Inferior parietal cortex (tissue), 1 donor: ENCODE data around the gene FNIP1.
"Not testable (repeated sequence)": the region's sequence is repeated elsewhere in the genome, so short reads cannot be mapped to it uniquely, and the experiment has no call there.

ENCODE experiments used
- DNase-seq: peaks from one replicate; pipeline ENCODE4 v3.0.0-alpha.2; 2016; ENCODE audit errors: extremely low spot score

Gene FNIP1

DNA sequence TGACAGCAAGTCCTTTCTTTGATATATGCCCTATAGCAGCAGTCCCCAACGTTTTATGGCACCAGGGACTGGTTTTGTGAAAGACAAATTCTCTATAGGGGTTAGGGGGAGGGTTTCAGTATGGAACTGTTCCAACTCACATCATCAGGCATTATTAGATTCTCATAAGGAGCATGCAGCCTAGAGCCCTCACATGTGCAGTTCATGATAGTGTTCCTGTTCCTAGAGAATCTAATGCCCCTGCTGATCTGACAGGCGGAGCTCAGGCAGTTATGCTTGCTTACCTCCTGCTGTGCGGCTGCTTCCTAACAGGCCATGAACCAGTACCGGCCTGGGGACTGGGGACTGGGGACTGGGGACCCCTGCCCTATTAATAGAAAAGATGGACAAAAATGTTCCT is 159.1 kb downstream of the FNIP1 start:
- no peak for DNase-seq

- no peak for DNase-seq
These were observed 160.9 kb downstream of the FNIP1 start for GRCh38 chr5:131635684-131636572.

GRCh38 chr5:131634996-131635683 is 161.7 kb downstream of the FNIP1 start, which contains the start of gene RAPGEF6:
Gene RAPGEF6, minus strand, starts transcription at chr5:131635229. Its CDS starts 199 bp downstream, at chr5:131635030.
- peak; percentile 99 for DNase-seq

DNA sequence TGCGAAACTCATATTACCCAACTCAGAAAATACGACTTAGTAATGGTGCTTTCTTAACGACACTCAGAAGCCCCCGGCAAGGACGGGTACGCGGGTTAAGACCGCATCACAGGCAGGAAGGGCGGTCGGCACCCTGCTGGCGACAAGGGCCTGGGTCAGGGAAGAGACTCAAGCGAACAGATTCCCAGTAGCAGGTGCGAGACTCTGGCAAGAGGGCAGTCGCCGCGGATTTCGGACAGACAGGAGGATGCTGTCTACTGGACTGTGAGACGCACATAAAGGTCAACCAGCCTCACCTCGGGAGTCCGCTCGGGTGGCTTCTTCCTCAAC is 162.2 kb downstream of the FNIP1 start:
- no peak for DNase-seq

DNA sequence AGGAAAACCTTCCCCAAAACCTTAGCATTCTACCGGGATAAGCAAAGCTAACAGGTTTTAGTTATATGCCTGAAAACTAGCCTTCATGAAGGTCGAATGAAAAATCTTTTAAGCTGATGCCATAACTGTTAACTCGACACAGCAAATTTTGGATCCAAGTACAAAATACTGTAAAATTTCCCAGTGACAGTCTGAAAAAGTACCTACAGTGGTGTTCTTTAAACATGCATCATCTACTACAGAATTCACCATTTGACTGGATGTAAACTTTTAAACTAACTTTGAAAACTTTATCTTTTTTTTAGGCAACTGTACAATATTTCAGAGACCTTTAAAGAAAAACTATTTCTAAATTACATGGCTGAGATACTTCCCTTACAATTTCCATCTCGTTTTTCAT is 162.6 kb downstream of the FNIP1 start:
- DNase-seq, result peak; percentile 45

GRCh38 chr5:131633830-131634229 is 163.0 kb downstream of the FNIP1 start:
- DNase-seq, result no peak

- no peak for DNase-seq
These were observed 165.9 kb downstream of the FNIP1 start for GRCh38 chr5:131630963-131631350.

DNA sequence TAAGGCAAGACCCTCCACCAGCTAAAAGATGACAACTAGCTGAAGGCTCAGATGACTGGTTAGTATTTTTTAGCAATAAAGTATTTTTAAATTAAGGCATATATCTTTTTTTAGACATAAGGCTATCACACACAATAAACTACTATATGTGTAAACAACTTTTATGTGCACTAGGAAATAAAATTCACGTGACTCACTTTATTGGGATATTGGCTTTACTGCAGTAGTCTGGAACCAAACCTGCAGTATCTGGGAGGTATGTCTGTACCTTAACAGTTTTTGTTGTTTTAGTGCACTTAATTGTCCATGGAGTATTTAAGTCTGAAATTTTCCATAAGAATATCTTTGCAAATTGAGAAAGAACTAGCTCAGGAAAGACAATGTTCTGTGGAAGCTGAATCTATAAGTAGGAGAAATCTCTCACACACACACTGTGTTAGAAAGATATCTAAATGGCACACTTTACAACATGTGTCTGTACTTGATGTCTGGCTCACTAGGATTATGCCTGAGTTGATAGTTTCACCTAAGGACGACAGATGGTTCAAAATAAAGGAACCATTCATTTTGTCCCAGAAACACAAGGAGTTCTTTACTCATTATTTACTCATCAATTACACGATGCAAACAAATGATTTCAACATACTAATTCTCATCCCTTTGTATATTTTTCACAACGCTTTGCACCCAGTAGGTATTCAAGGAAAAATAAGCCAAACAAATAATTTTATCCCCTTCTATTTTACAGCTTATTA is 166.4 kb downstream of the FNIP1 start:
- DNase-seq, result no peak

- DNase-seq, result no peak
These were observed 167.8 kb downstream of the FNIP1 start for GRCh38 chr5:131628990-131629389.

GRCh38 chr5:131627207-131627865 is 169.5 kb downstream of the FNIP1 start:
- no peak for DNase-seq

DNA sequence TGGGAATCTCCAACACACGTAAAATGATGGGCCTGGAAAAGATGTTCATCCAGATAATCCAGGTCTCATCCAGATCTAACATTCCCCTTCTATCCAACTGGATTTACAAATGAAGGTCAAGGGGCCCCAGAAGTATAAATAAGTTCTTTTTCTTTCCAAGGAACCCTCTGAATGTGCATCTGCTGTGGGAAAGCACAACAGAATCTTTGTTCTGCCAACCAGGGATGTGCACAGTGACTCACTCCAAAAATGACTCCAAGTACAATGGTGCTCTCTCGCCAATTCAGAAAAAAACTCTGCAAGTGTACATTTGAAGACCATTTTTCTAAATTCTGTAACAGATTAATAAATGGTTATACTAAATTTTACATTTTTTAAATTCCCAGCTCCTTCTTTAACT is 174.2 kb downstream of the FNIP1 start:
- peak; percentile 81 for DNase-seq

DNA sequence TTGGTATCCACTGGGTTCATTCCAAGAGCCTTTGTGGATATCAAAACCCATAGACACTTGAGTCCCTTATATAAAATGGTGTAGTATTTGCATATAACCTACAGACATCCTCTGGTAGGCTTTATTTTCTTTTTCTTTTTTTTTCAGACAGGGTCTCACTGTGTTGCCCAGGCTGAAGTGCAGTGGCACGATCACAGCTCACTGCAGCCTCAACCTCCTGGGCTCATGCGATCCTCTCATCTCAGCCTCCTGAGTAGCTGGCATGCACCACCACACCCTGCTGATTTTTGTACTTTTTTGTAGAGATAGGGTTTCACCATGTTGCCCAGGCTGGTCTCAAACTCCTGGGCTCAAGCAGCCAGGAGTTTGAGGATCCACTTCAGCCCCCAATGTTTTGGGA is 175.7 kb downstream of the FNIP1 start:
- DNase-seq, result not testable (repeated sequence)

DNA sequence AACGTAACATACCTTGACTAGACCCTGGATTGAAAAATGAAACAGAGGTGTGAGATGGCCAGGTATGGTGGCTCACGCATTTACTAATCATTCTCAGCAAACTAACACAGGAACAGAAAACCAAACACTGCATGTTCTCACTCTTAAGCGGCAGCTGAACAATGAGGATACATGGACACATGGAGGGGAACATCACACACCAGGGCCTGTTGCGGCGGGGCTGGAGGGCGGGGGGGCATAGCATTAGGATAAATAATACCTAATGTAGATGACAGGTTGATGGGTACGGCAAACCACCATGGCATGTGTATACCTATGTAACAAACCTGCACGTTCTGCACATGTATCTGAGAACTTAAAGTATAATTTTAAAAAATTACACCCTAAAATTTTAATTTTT is 177.7 kb downstream of the FNIP1 start:
- DNase-seq, result no peak

GRCh38 chr5:131617140-131617822 is 179.5 kb downstream of the FNIP1 start:
- no peak for DNase-seq

DNA sequence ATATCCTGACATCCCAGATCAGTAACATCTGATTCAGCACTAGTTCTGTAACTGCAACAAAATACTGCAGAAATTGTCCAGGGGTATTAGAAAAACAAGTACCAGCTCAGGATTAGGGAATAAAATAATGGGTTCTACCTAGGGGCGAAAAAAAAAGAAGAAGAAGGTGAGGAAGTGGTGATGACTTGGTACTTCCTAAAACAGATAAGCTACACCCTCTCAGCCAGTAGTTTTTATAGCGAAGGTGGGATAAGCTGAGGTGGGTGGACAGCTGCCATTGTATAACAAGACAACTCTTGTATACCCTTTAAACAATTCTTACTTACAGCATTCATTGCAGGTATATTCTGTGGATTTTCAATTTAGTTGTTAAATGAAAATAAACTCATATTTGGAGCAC is 180.9 kb downstream of the FNIP1 start:
- no peak for DNase-seq

DNA sequence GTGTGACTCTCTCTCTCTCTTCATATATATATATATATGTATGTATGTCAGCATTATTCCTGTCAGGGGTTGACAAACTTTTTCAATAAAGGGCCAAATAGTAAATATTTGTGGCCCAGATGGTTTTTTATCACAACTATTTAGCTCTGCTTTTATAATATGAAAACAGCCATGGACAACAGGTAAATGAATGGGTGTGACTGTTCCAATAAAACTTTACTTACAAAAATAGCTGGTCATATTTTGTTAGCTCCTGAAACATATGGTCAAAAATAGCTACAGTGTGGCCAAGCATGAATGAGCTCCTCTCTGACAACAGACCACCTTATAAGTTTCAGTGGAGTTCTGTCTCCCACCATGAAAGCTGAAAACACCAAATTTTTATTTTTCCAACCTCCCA is 183.4 kb downstream of the FNIP1 start:
- DNase-seq, result no peak

DNA sequence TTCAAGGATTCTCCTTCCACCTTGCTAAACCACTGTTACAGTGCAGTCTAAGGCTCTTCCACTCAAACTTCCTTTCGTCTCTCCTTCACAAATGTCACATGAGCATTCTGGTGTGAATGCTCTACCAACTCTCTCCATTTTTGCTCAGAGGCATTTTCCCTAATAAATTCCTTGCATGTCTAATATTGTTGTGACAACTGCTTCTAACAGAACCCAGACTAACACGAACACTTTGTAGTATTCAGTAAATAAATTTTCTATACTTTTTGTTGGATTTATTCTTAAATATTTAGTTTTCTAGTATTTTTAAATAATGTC is 185.8 kb downstream of the FNIP1 start:
- no peak for DNase-seq

DNA sequence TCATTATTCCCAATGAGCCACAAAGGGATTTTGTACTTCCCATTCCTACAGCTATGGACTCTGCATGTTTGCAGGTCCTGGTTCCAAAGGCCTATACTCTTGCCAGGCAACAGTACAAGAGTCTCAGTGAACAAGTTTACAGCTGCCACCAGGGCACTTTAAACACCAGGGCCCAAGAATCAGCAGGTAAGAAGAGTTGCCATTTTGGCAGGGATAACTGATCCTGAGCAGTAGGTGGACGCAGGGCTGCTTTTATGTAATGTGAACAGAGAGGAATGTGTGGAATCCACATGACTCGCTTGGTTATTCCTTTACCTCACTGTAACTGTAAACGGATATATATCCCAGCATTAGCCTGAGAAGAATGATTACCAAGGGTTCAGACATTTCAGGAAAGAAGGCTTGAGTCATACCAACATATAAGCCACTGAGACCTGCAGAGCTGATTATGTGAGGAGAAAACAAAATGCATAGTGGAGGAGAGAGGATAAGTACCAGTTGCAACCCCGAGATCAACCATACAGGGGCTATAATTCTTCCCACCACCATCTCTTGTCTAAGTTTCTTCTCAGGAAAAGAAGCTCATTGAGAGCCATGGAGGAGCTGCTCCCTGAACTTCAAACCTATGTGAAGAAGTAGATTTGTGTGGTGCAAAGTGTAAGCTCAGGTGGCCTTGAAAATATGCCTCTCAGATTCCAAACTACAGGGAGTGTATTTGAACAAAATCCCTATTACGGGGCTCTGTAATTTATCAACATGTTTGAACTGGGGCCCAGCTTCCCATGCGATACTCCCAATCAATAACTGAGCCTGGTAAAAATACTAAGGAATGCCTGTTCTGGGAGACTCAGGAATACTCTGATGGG is 186.4 kb downstream of the FNIP1 start:
- no peak for DNase-seq

DNA sequence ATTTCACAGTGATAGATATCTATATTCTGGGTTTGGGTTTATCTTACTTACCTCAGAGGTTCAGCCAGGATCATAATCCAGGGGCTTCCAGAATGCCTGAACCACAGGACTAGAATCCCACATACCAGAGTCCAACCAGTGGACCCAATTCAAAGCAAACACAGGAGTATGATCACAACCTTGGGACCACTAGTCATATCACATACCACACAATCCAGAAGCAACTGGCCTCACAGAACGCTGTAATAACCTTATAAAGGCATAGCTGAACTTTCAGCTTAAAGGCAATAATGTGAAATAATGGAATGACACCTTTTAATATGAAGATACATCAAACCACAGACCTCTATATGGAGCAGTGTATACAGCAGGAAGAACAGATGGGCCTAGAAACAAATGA is 187.0 kb downstream of the FNIP1 start:
- DNase-seq, result no peak

DNA sequence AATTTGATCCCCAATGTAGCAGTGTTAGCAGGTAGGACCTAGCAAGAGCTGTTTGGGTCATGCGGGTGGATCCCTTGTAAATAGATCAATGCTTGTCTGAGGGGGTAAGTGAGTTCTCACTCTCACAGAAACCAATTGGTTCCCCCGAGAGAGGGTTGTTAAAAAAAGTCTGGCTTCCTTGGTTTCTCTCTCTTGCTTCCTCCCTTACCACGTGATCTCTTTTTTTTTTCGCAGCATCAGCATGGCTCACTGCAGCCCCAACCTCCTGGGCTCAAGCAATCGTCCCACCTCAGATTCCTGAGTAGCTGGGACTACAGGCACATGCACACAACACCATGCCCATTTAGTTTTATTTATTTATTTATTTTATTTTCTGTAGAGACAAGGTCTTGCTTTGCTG is 188.2 kb downstream of the FNIP1 start:
- no peak for DNase-seq
